GM10266 (cell line): Measurements from ENCODE around the gene TRIM27.
"Not testable (repeated sequence)": the region's sequence is repeated elsewhere in the genome, so short reads cannot be mapped to it uniquely, and the experiment has no call there.

Experiments used
- DNase-seq: peaks from one replicate; pipeline ENCODE4 v3.0.0; 2012; ENCODE audit errors: extremely low spot score
- TF ChIP-seq, protein P1 (sequence below): IDR thresholded peaks from 2 replicates; pipeline ENCODE4 v1.5.1; 2012; ENCODE audit warnings: mild to moderate bottlenecking, low read depth; ENCODE audit not compliant: control insufficient read depth, insufficient read depth; ENCODE audit errors: missing control alignments

Gene TRIM27

DNA sequence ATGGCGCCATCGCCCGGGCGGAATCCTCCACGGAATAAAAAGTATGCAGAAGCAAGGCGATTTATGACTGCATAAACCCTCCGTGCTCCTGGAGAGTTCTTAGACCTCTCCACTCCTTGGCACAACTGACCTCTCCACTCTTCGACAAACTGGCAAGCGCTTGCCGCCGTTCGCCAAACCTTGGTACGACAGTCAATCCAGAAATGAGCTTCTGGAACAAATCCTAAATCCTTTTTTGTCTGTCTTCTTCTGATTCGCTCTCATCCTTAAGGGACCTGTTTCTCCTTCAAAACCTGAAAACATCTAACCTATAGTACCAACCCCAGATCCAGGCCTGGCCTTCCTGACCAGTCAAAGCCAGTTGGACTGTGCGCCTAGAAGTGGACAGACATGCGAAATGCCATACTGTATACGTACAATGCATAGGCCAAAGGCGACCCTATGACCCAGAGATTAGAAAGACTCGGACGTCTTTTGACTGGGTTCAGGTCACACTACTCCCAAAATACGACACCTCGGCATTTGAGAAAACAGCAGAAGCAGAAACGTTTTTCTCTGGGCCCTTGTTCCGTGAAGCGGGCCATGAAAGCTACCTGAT is 59.4 kb downstream of the TRIM27 start:
- TF ChIP-seq, protein P1, sequence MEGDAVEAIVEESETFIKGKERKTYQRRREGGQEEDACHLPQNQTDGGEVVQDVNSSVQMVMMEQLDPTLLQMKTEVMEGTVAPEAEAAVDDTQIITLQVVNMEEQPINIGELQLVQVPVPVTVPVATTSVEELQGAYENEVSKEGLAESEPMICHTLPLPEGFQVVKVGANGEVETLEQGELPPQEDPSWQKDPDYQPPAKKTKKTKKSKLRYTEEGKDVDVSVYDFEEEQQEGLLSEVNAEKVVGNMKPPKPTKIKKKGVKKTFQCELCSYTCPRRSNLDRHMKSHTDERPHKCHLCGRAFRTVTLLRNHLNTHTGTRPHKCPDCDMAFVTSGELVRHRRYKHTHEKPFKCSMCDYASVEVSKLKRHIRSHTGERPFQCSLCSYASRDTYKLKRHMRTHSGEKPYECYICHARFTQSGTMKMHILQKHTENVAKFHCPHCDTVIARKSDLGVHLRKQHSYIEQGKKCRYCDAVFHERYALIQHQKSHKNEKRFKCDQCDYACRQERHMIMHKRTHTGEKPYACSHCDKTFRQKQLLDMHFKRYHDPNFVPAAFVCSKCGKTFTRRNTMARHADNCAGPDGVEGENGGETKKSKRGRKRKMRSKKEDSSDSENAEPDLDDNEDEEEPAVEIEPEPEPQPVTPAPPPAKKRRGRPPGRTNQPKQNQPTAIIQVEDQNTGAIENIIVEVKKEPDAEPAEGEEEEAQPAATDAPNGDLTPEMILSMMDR = peak; percentile 29
- DNase-seq = no peak

DNA sequence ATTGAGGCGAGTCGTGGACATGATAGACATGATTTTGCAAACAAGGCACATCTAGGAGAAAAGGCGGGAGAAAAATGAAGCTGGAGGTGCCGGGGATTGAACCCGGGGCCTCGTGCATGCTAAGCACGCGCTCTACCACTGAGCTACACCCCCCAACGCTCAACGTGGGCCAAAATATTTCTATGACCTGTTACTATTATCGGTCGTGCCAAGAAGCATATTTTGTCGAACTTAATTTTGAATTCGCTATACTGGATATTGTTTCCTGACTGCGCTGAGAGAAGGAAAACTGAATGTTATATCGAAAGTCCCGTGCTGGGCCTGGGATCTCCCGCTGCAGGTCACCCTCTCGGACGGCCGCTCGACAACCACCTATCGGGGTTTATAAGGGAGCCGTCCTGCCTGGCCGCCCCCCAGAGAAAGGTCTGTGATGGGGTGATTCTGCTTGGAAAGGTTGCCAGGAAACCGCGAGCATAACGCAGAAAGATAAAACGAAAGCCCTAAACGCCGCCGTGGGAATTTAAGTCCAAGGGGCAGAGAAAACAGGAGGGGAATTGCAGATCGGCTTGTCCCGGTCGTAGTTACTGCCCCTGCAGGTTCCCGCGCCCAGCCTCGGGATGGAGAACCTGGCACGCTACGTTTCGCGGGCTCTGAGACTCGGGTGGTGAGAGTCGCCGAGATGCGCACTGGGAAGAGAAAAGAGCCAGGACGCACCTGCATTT is 60.0 kb downstream of the TRIM27 start:
- TF ChIP-seq, protein P1 = no peak
- peak; percentile 64 for DNase-seq

DNA sequence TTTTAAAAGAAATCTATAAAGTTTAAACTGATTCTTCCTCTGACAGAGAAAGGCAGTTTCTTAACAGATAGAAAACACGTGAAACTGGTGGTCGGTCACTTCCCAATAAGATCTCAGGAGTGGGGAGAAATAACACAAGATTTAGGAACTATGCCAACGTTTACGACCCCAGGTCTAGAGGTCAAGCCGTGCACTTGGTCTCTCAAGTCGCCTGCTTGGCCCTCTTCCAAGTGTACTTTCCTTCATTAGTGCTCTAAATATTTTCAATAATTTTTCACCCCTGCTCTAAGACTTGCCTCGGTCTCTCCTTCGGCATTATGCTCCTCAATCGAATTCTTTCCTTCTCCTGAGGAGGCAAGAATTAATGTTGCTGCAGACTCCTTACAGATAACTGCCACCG is 61.7 kb downstream of the TRIM27 start:
- no peak for DNase-seq
- TF ChIP-seq, protein P1 = no peak

DNA sequence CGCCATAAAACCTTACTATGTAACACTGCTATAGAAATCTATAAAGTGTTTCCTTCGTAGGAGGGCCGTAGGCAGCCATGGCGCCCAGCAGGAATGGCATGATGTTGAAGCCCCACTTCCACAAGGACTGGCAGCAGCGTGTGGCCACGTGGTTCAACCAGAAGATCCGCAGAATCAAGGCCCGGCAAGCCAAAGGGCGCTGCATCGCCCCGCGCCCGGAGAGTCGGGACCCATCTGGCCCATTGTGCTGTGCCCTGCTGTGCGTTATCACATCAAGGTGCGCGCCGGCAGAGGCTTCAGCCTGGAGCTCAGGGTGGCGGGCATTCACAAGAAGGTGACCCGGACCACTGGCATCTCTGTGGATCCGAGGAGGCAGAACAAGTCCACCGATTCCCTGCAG is 62.4 kb downstream of the TRIM27 start:
- no peak for DNase-seq
- TF ChIP-seq, protein P1 = no peak

DNA sequence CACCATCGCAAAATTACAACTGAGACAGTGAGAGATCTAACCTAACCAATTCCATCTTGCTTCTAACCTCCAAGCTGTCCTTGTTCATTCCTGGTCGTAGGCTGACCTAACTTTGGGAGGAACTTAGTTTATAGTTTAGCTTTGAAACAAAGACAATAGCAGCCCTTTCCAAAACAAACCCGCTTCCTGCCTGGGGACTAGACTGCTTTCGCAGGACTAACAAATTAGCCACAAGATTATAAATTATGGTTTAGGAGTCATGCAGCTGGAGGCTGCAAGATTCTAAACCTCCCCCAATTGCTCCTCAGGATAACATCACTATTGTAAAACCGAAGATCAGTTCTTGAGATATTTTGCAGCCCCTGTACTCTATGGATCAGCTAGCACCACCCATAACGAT is 63.2 kb downstream of the TRIM27 start:
- TF ChIP-seq, protein P1 = no peak
- DNase-seq = no peak

DNA sequence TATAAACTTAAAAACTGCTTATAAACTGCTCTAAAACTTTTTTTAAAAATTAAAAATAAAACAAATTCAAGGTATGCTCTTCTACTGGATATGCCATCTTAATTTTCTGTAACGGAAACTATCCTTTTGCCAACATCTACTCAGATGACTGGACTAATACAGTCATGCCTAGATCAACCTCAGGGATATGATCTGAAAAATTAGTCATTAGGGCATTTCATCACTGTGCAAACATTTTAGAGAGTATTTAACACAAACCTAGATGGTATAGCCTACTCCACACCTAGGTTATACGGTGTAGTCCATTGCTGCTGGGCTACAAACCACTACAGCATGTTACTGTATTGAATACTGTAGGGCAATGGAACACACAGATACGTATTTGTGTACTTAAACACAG is 64.8 kb downstream of the TRIM27 start:
- DNase-seq = no peak
- TF ChIP-seq, protein P1 = no peak

DNA sequence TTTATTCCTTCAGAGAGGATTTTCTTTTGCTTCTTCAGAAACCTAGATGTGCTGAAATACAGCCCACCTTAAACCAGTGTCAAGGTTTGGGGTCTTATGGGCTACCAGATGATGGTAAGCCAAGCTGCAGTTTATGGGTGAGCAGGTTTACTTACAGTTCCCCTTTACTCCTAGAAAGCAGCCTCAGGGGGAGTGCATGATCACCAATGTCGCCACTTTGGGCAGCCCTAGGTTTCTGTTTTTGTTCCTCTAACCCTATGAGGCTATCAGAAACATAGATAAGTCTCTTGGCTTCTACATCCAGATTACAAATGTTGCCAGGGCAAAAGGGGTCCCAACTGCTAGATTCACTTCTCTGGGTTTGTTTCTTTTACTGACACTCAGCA is 67.2 kb downstream of the TRIM27 start:
- TF ChIP-seq, protein P1 = no peak
- no peak for DNase-seq

DNA sequence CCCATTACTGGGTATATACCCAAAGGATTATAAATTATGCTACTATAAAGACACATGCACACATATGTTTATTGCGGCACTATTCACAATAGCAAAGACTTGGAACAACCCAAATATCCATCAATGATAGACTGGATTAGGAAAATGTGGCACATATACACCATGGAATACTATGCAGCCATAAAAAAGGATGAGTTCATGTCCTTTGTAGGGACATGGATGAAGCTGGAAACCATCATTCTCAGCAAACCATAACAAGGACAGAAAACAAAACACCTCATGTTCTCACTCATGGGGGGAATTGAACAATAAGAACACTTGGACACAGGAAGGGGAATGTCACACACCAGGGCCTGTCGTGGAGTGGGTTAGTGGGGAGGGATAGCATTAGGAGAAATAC is 69.4 kb downstream of the TRIM27 start:
- DNase-seq = not testable (repeated sequence)
